Measurements from ENCODE around the gene CHCHD3.

GRCh38 chr7:132953468-132953867 lies 128.4 kb downstream of the CHCHD3 start:
- TF ChIP-seq ZNF518B (CRISPR knock-in tag; IDR thresholded peaks at IDR 0.05) = no peak
- no peak for TF ChIP-seq RNF2 (IDR thresholded peaks at IDR 0.05)
- no peak for TF ChIP-seq SMARCA5 (IDR thresholded peaks at IDR 0.05)
- no peak for TF ChIP-seq CTCF (IDR thresholded peaks at IDR 0.05 in 2 of 3, conservative IDR thresholded peaks at IDR 0.05 in 1 of 3; ENCODE audit: insufficient read depth in 2 of 3, low read depth in 1 of 3, low read length in 3 of 3)
- no peak for TF ChIP-seq KDM2B (CRISPR knock-in tag; IDR thresholded peaks at IDR 0.05)
- no peak for TF ChIP-seq ZNF253 (CRISPR knock-in tag; conservative IDR thresholded peaks at IDR 0.05)
- TF ChIP-seq, protein P1, sequence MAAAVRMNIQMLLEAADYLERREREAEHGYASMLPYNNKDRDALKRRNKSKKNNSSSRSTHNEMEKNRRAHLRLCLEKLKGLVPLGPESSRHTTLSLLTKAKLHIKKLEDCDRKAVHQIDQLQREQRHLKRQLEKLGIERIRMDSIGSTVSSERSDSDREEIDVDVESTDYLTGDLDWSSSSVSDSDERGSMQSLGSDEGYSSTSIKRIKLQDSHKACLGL (CRISPR knock-in tag; IDR thresholded peaks at IDR 0.05; ENCODE audit: borderline replicate concordance, poor library complexity, severe bottlenecking) = no peak
- TF ChIP-seq SMAD4 (CRISPR knock-in tag; conservative IDR thresholded peaks at IDR 0.05) = no peak
- TF ChIP-seq HMGXB4 (CRISPR knock-in tag; IDR thresholded peaks at IDR 0.05) = no peak
- TF ChIP-seq POLR2H (tag; IDR thresholded peaks at IDR 0.05; ENCODE audit: low read depth) = no peak

Data from K562 (cell line).